H9 (cell line): ENCODE measurements around the gene SCUBE1. TPM values are rescaled to one million over a fixed set of nuclear protein-coding genes. Genes with fewer than 3 reads are reported as not detected.
A peak's percentile ranks its signal among the peaks of the same experiment; 100 is the strongest.

Experiments used
- DNase-seq: peaks from one replicate; pipeline ENCODE4 v3.0.0-alpha.2; 2017
- H2AFZ ChIP-seq: one replicate; pipeline ENCODE4 v1.6.1; 2013; ENCODE audit warnings: mild to moderate bottlenecking, low read length, control low read depth, moderate library complexity
- H2AK5ac ChIP-seq: 2 replicates; pipeline ENCODE4 v1.6.1; 2013; ENCODE audit warnings: low read length, control low read depth, mixed read lengths; ENCODE audit not compliant: insufficient read length
- H2BK120ac ChIP-seq: one replicate; pipeline ENCODE4 v1.6.1; 2013; ENCODE audit warnings: low read depth, mild to moderate bottlenecking, low read length, control low read depth, inconsistent platforms; ENCODE audit not compliant: poor library complexity, severe bottlenecking
- H2BK12ac ChIP-seq: 2 replicates; pipeline ENCODE4 v1.6.1; 2013; ENCODE audit warnings: low read length, control low read depth, mixed read lengths, low read depth; ENCODE audit not compliant: insufficient read length
- H2BK15ac ChIP-seq: 2 replicates; pipeline ENCODE4 v1.6.1; 2013; ENCODE audit warnings: low read depth, low read length, control low read depth
- H2BK20ac ChIP-seq: one replicate; pipeline ENCODE4 v1.6.1; 2013; ENCODE audit warnings: low read depth, mild to moderate bottlenecking, low read length, control low read depth, inconsistent platforms; ENCODE audit not compliant: poor library complexity, severe bottlenecking
- H2BK5ac ChIP-seq: 2 replicates; pipeline ENCODE4 v1.6.1; 2013; ENCODE audit warnings: low read length, control low read depth, mixed read lengths; ENCODE audit not compliant: insufficient read length
- H3K14ac ChIP-seq: 2 replicates; pipeline ENCODE4 v1.6.1; 2013; ENCODE audit warnings: low read length, control low read depth; ENCODE audit not compliant: insufficient read depth
- H3K18ac ChIP-seq: 2 replicates; pipeline ENCODE4 v1.6.1; 2013; ENCODE audit warnings: low read depth, mild to moderate bottlenecking, mixed read lengths, low read length, control low read depth; ENCODE audit not compliant: insufficient read length
- H3K23ac ChIP-seq: 2 replicates; pipeline ENCODE4 v1.6.1; 2013; ENCODE audit warnings: low read length, control low read depth, mixed read lengths, low read depth; ENCODE audit not compliant: insufficient read length
- H3K23me2 ChIP-seq: 2 replicates; pipeline ENCODE4 v1.6.1; 2013; ENCODE audit warnings: low read depth, mild to moderate bottlenecking, mixed read lengths, low read length, control low read depth; ENCODE audit not compliant: insufficient read length, poor library complexity, severe bottlenecking
- H3K27ac ChIP-seq: 2 replicates; pipeline ENCODE4 v1.5.1; 2013; ENCODE audit warnings: low read length, control low read depth, mixed read lengths, low read depth; ENCODE audit not compliant: insufficient read length
- H3K27me3 ChIP-seq: 2 replicates; pipeline ENCODE4 v1.6.1; 2013; ENCODE audit warnings: low read length, control low read depth, inconsistent platforms; ENCODE audit not compliant: insufficient read depth
- H3K4ac ChIP-seq: 2 replicates; pipeline ENCODE4 v1.6.1; 2013; ENCODE audit warnings: low read depth, mild to moderate bottlenecking, control low read depth, inconsistent platforms, low read length, moderate library complexity
- H3K4me1 ChIP-seq: 2 replicates; pipeline ENCODE4 v1.6.1; 2013; ENCODE audit warnings: low read length, control low read depth, inconsistent platforms; ENCODE audit not compliant: insufficient read depth
- H3K4me2 ChIP-seq: 2 replicates; pipeline ENCODE4 v1.6.1; 2013; ENCODE audit warnings: low read length, control low read depth, mixed read lengths; ENCODE audit not compliant: insufficient read length, insufficient read depth
- H3K56ac ChIP-seq: 2 replicates; pipeline ENCODE4 v1.6.1; 2013; ENCODE audit warnings: low read depth, mild to moderate bottlenecking, mixed read lengths, low read length, control low read depth; ENCODE audit not compliant: insufficient read length
- H3K79me1 ChIP-seq: 2 replicates; pipeline ENCODE4 v1.6.1; 2013; ENCODE audit warnings: low read depth, mild to moderate bottlenecking, moderate library complexity, low read length, control low read depth, inconsistent platforms; ENCODE audit not compliant: insufficient read depth, poor library complexity, severe bottlenecking
- H3K79me2 ChIP-seq: 2 replicates; pipeline ENCODE4 v1.6.1; 2013; ENCODE audit warnings: low read length, control low read depth, inconsistent platforms; ENCODE audit not compliant: insufficient read depth
- H3K9ac ChIP-seq: 2 replicates; pipeline ENCODE4 v1.6.1; 2013; ENCODE audit warnings: low read length, control low read depth, mixed read lengths; ENCODE audit not compliant: insufficient read length; ENCODE audit errors: extremely low read depth
- H3K9me3 ChIP-seq: one replicate; pipeline ENCODE4 v1.6.1; 2013; ENCODE audit warnings: low read depth, low read length, inconsistent platforms; ENCODE audit not compliant: control insufficient read depth
- H3T11ph ChIP-seq: one replicate; pipeline ENCODE4 v1.6.1; 2013; ENCODE audit warnings: mild to moderate bottlenecking, low read length, control low read depth, inconsistent platforms
- H4K20me1 ChIP-seq: one replicate; pipeline ENCODE4 v1.6.1; 2013; ENCODE audit not compliant: control insufficient read depth, insufficient read length, insufficient read depth
- H4K5ac ChIP-seq: 2 replicates; pipeline ENCODE4 v1.6.1; 2013; ENCODE audit warnings: low read depth, mild to moderate bottlenecking, mixed read lengths, low read length, control low read depth; ENCODE audit not compliant: insufficient read length
- H4K8ac ChIP-seq: replicated peaks from 2 replicates; pipeline ENCODE4 v1.6.1; 2013; ENCODE audit warnings: low read length, control low read depth, mixed read lengths, low read depth; ENCODE audit not compliant: insufficient read length
- H4K91ac ChIP-seq: 2 replicates; pipeline ENCODE4 v1.6.1; 2013; ENCODE audit warnings: low read depth, mild to moderate bottlenecking, moderate library complexity, mixed read lengths, low read length, control low read depth; ENCODE audit not compliant: insufficient read length
- H3K27ac Mint-ChIP-seq, 3 experiments: 2 replicates in 2 of 3; 3 replicates in 1 of 3; pipeline ENCODE4 v1.8.0; 2020 to 2021; ENCODE audit warnings: mixed read lengths in 3 of 3, mild to moderate bottlenecking in 1 of 3, moderate library complexity in 1 of 3
- H3K27me3 Mint-ChIP-seq: 2 replicates; pipeline ENCODE4 v1.8.0; 2021; ENCODE audit warnings: low read depth, mild to moderate bottlenecking, moderate library complexity, mixed read lengths
- H3K36me3 Mint-ChIP-seq, 3 experiments: 2 replicates in 2 of 3; 3 replicates in 1 of 3; pipeline ENCODE4 v1.8.0; 2020 to 2021; ENCODE audit warnings: low read depth in 3 of 3, mixed read lengths in 3 of 3; ENCODE audit not compliant: insufficient read depth in 1 of 3
- H3K4me1 Mint-ChIP-seq, 2 experiments: 2 replicates each; pipeline ENCODE4 v1.8.0; 2020; ENCODE audit warnings: mixed read lengths in 2 of 2
- H3K4me3 Mint-ChIP-seq, 2 experiments: 2 replicates in 1 of 2; 3 replicates in 1 of 2; pipeline ENCODE4 v1.8.0; 2020 to 2021; ENCODE audit warnings: mild to moderate bottlenecking in 2 of 2, mixed read lengths in 2 of 2, moderate library complexity in 1 of 2
- H3K9me3 Mint-ChIP-seq, 2 experiments: 2 replicates in 1 of 2; 3 replicates in 1 of 2; pipeline ENCODE4 v1.8.0; 2020; ENCODE audit warnings: mild to moderate bottlenecking in 2 of 2, mixed read lengths in 2 of 2, moderate library complexity in 1 of 2
- WGBS: extraction: QIAGEN DNeasy Blood & Tissue Kit; methylation state at CpG from one replicate; pipeline ENCODE4 v1.1.7; 2013; ENCODE audit warnings: missing lambda C conversion rate, low lambda C conversion rate, mixed read lengths; ENCODE audit not compliant: insufficient read length; ENCODE audit errors: extremely low coverage; 5-methylcytosine and 5-hydroxymethylcytosine counted together
- total RNA-seq: library from RNA; stranded (reverse); gene quantifications from 2 replicates; pipeline ENCODE4 v1.2.1, GENCODE V29; 2021
- TF ChIP-seq, protein P1 (sequence below): fragments of 200-600 bp; sonication (generic); conservative IDR thresholded peaks from 3 replicates; pipeline ENCODE4 v1.8.0; 2021; ENCODE audit warnings: antibody characterized with exemption, mild to moderate bottlenecking

SCUBE1 gene
- total RNA-seq, 1 experiment from 2014 or later, result 1.2 TPM

DNA sequence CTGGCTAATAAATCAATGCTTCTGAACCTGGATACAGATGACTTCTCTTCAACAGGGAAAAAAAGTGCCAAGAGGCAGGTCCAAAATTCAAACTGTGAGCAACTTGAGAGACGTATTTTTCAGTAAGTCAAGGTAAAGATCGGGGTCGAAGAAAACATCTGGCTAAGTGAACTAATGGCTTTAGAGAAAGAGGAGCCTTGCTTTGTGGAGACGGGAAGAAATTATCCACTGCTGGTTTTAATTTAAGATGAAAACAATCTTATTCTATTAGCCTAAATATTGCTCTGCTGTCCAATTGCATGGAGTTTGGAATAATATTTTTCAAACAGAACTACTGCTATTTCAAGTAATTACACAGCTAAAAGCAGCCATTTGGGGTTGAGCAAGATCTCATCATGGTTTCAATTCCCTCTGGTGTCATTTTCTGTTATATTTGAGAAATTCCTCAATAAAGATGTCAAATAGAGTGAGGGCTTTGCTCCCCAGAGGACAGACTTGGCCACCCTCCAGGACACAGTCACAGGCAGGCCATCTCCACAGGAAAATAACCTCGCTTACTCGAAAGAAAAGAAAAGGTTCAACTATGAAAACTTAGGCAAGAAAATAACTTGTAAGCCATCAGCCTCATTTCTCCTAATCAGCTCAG lies 29.8 kb downstream of the SCUBE1 start:
- WGBS, result no CpG with 5 or more reads among the region's 6 CpGs
- no peaks in the 10 kb centered on the region for H3K9me3 Mint-ChIP-seq
- no peaks in the 10 kb centered on the region for H3K79me1 ChIP-seq
- H3K9ac ChIP-seq, result no peak overlapping the region
- no peak overlapping the region for H3K4me2 ChIP-seq
- TF ChIP-seq, protein P1, sequence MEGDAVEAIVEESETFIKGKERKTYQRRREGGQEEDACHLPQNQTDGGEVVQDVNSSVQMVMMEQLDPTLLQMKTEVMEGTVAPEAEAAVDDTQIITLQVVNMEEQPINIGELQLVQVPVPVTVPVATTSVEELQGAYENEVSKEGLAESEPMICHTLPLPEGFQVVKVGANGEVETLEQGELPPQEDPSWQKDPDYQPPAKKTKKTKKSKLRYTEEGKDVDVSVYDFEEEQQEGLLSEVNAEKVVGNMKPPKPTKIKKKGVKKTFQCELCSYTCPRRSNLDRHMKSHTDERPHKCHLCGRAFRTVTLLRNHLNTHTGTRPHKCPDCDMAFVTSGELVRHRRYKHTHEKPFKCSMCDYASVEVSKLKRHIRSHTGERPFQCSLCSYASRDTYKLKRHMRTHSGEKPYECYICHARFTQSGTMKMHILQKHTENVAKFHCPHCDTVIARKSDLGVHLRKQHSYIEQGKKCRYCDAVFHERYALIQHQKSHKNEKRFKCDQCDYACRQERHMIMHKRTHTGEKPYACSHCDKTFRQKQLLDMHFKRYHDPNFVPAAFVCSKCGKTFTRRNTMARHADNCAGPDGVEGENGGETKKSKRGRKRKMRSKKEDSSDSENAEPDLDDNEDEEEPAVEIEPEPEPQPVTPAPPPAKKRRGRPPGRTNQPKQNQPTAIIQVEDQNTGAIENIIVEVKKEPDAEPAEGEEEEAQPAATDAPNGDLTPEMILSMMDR, result no peak
- no peaks in the 10 kb centered on the region; a peak in 1 of 7 replicates for H3K36me3 Mint-ChIP-seq
- H3K14ac ChIP-seq, result no peak overlapping the region
- H3K23ac ChIP-seq, result no peak overlapping the region
- no peak overlapping the region for H2BK12ac ChIP-seq
- no peak overlapping the region for H2BK5ac ChIP-seq
- no peaks in the 10 kb centered on the region for H3K23me2 ChIP-seq
- no peaks in the 10 kb centered on the region; the same call in none of the 2 replicates for H3K27me3 Mint-ChIP-seq
- no peak overlapping the region for H2BK20ac ChIP-seq
- H3T11ph ChIP-seq, result no peak overlapping the region
- H3K4me1 Mint-ChIP-seq, result peaks cover 14 to 47% of the 10 kb centered on the region in 2 experiments
- DNase-seq, result no peak
- no peak overlapping the region for H4K91ac ChIP-seq
- no peak overlapping the region for H3K18ac ChIP-seq
- H3K79me2 ChIP-seq, result no peaks in the 10 kb centered on the region
- no peak overlapping the region for H3K27ac ChIP-seq
- H3K56ac ChIP-seq, result no peak overlapping the region
- no peak overlapping the region for H2AFZ ChIP-seq
- no peak overlapping the region for H3K4me3 Mint-ChIP-seq
- H3K4ac ChIP-seq, result no peak overlapping the region
- peak overlapping the region in 1 of 3 experiments; percentile 18; a peak in 1 of 7 replicates for H3K27ac Mint-ChIP-seq
- H2BK120ac ChIP-seq, result no peak overlapping the region
- no peaks in the 10 kb centered on the region for H3K27me3 ChIP-seq
- H3K9me3 ChIP-seq, result no peaks in the 10 kb centered on the region
- no peak overlapping the region for H4K8ac ChIP-seq
- no peaks in the 10 kb centered on the region; the same call in 1 of the 2 replicates for H3K4me1 ChIP-seq
- no peaks in the 10 kb centered on the region for H4K20me1 ChIP-seq
- no peak overlapping the region for H2AK5ac ChIP-seq
- H2BK15ac ChIP-seq, result no peak overlapping the region
- no peak overlapping the region for H4K5ac ChIP-seq
